Activated CD4-positive, alpha-beta T cell treated with anti-CD3 and anti-CD28 coated beads, Interleukin-2, amount 10 ng/mL, durations not matched to agents 7 days and 5 days (primary cell): Measurements from ENCODE around the gene CCDC136. TPM values are rescaled to one million over a fixed set of nuclear protein-coding genes. Genes with fewer than 3 reads are reported as not detected.
A peak's percentile ranks its signal among the peaks of the same experiment; 100 is the strongest.

Experiments
- CTCF ChIA-PET: fragments of 350-600 bp; sonication (Branson Sonifier 250); formaldehyde crosslinking; loops from one replicate; lab custom pipeline; 2021; ENCODE audit warnings: antibody characterized with exemption; lab: Charles Lee
- POLR2A ChIA-PET: fragments of 350-600 bp; sonication (Branson Sonifier 250); formaldehyde crosslinking; loops from one replicate; lab custom pipeline; 2021; ENCODE audit warnings: antibody characterized with exemption; lab: Charles Lee
- DNase-seq: peaks from one replicate; pipeline ENCODE4 v3.0.0-alpha.2; 2020
- H3K27ac Mint-ChIP-seq: one replicate; pipeline ENCODE4 v1.8.0; 2021; ENCODE audit warnings: mild to moderate bottlenecking, moderate library complexity, mixed read lengths
- H3K27me3 Mint-ChIP-seq: one replicate; pipeline ENCODE4 v1.8.0; 2021; ENCODE audit warnings: mixed read lengths
- H3K36me3 Mint-ChIP-seq: one replicate; pipeline ENCODE4 v1.8.0; 2021; ENCODE audit warnings: low read depth, mixed read lengths
- H3K4me1 Mint-ChIP-seq: one replicate; pipeline ENCODE4 v1.8.0; 2021; ENCODE audit warnings: mixed read lengths
- H3K4me3 Mint-ChIP-seq: one replicate; pipeline ENCODE4 v1.8.0; 2021; ENCODE audit warnings: mild to moderate bottlenecking, moderate library complexity, mixed read lengths
- H3K9me3 Mint-ChIP-seq: one replicate; pipeline ENCODE4 v1.8.0; 2021; ENCODE audit warnings: mixed read lengths
- total RNA-seq, 2 experiments: library from RNA; stranded (reverse); gene quantifications; one replicate each; pipeline ENCODE4 v1.2.3, GENCODE V29; 2021

The CCDC136 gene
- total RNA-seq, 2 experiments from 2014 or later = 5.1 to 6.8 TPM

GRCh38 chr7:128815289-128815942 is 23.6 kb downstream of the CCDC136 start:
- CTCF ChIA-PET = interaction anchor here (0.9 to 1.2 kb wide), 2 partner anchors 13 to 20 kb away, joined by 3 to 4 read pairs; no protein-coding TSS in a partner anchor

GRCh38 chr7:128818694-128819093 is 26.9 kb downstream of the CCDC136 start:
- POLR2A ChIA-PET = no interaction called here

More at GRCh38 chr7:128815289-128815942, 23.6 kb downstream of the CCDC136 start:
- H3K4me3 Mint-ChIP-seq = no peak overlapping the region
- H3K27ac Mint-ChIP-seq = no peak overlapping the region
- H3K9me3 Mint-ChIP-seq = no peaks in the 10 kb centered on the region
- H3K4me1 Mint-ChIP-seq = peaks cover 4% of the 10 kb centered on the region
- POLR2A ChIA-PET = no interaction called here
- H3K36me3 Mint-ChIP-seq = no peaks in the 10 kb centered on the region
- H3K27me3 Mint-ChIP-seq = no peaks in the 10 kb centered on the region
- no peak for DNase-seq

GRCh38 chr7:128821724-128822123 is 30.0 kb downstream of the CCDC136 start:
- no peaks in the 10 kb centered on the region for H3K36me3 Mint-ChIP-seq
- no peak overlapping the region for H3K4me3 Mint-ChIP-seq
- no peak for DNase-seq
- ChIA-PET POLR2A (no interaction called here), CTCF (interaction anchor here (2.3 kb wide), 1 partner anchor 41 kb away, joined by 6 read pairs; the partner anchor contains the start of gene ATP6V1F)
- no peak overlapping the region for H3K27ac Mint-ChIP-seq
- peaks cover 4% of the 10 kb centered on the region for H3K4me1 Mint-ChIP-seq
- no peaks in the 10 kb centered on the region for H3K9me3 Mint-ChIP-seq
- H3K27me3 Mint-ChIP-seq = no peaks in the 10 kb centered on the region

More at GRCh38 chr7:128818694-128819093, 26.9 kb downstream of the CCDC136 start:
- H3K4me1 Mint-ChIP-seq = peaks cover 4% of the 10 kb centered on the region
- H3K9me3 Mint-ChIP-seq = no peaks in the 10 kb centered on the region
- H3K27me3 Mint-ChIP-seq = no peaks in the 10 kb centered on the region
- no peaks in the 10 kb centered on the region for H3K36me3 Mint-ChIP-seq
- H3K27ac Mint-ChIP-seq = no peak overlapping the region
- CTCF ChIA-PET = interaction anchor here (1.4 to 2.4 kb wide), 2 partner anchors 8 to 273 kb away, joined by 3 to 6 read pairs; no protein-coding TSS in a partner anchor
- H3K4me3 Mint-ChIP-seq = no peak overlapping the region
- DNase-seq = no peak

- POLR2A ChIA-PET = no interaction called here
- H3K4me1 Mint-ChIP-seq = peaks cover 12% of the 10 kb centered on the region
- DNase-seq = no peak
- CTCF ChIA-PET = interaction anchor here (2.0 kb wide), 1 partner anchor 9 kb away, joined by 6 read pairs; no protein-coding TSS in a partner anchor
- H3K9me3 Mint-ChIP-seq = no peaks in the 10 kb centered on the region
- no peaks in the 10 kb centered on the region for H3K36me3 Mint-ChIP-seq
- no peak overlapping the region for H3K27ac Mint-ChIP-seq
- peaks cover 31% of the 10 kb centered on the region for H3K27me3 Mint-ChIP-seq
- H3K4me3 Mint-ChIP-seq = no peak overlapping the region
Measured at GRCh38 chr7:128826512-128826911, 34.7 kb downstream of the CCDC136 start.

GRCh38 chr7:128826916-128827247 is 35.1 kb downstream of the CCDC136 start:
- H3K4me1 Mint-ChIP-seq = peaks cover 14% of the 10 kb centered on the region
- no peaks in the 10 kb centered on the region for H3K9me3 Mint-ChIP-seq
- no peak overlapping the region for H3K4me3 Mint-ChIP-seq
- POLR2A ChIA-PET = no interaction called here
- no peaks in the 10 kb centered on the region for H3K36me3 Mint-ChIP-seq
- CTCF ChIA-PET = interaction anchor here (2.0 kb wide), 1 partner anchor 9 kb away, joined by 6 read pairs; no protein-coding TSS in a partner anchor
- H3K27ac Mint-ChIP-seq = no peak overlapping the region
- DNase-seq = no peak
- peaks cover 34% of the 10 kb centered on the region for H3K27me3 Mint-ChIP-seq

- Mint-ChIP-seq H3K9me3 (no peaks in the 10 kb centered on the region), H3K4me1 (peaks cover 14% of the 10 kb centered on the region), H3K4me3 (no peak overlapping the region), H3K27me3 (peaks cover 36% of the 10 kb centered on the region), H3K36me3 (no peaks in the 10 kb centered on the region), H3K27ac (no peak overlapping the region)
- CTCF ChIA-PET = interaction anchor here (0.5 to 2.0 kb wide), 4 partner anchors 10 to 910 kb away, joined by 3 to 6 read pairs (median 4); no protein-coding TSS in a partner anchor
- POLR2A ChIA-PET = no interaction called here
- no peak for DNase-seq
Measured at GRCh38 chr7:128827248-128827958, 35.6 kb downstream of the CCDC136 start.

- H3K9me3 Mint-ChIP-seq = no peaks in the 10 kb centered on the region
- DNase-seq = no peak
- ChIA-PET POLR2A (no interaction called here), CTCF (interaction anchor here (0.7 to 1.4 kb wide), 3 partner anchors 14 to 56 kb away, joined by 3 to 5 read pairs (median 3); no protein-coding TSS in a partner anchor)
- H3K27ac Mint-ChIP-seq = no peak overlapping the region
- peaks cover 14% of the 10 kb centered on the region for H3K4me1 Mint-ChIP-seq
- H3K36me3 Mint-ChIP-seq = no peaks in the 10 kb centered on the region
- no peak overlapping the region for H3K4me3 Mint-ChIP-seq
- peaks cover 36% of the 10 kb centered on the region for H3K27me3 Mint-ChIP-seq
Measured at GRCh38 chr7:128827971-128828711, 36.4 kb downstream of the CCDC136 start.

GRCh38 chr7:128829391-128830166 is 37.8 kb downstream of the CCDC136 start:
- H3K4me3 Mint-ChIP-seq = peak overlapping the region; percentile 16

GRCh38 chr7:128830231-128831177 is 38.7 kb downstream of the CCDC136 start, which contains the start of gene FLNC:
Gene FLNC (plus strand): TSS chr7:128830406. CDS start chr7:128830638, 232 bp downstream.
- H3K36me3 Mint-ChIP-seq = no peaks in the 10 kb centered on the region
- ChIA-PET POLR2A (no interaction called here), CTCF (interaction anchor here (1.3 kb wide), 1 partner anchor 11 kb away, joined by 5 read pairs; no protein-coding TSS in a partner anchor)
- peak within 1 kb of the TSS; percentile 34 for H3K4me3 Mint-ChIP-seq
- H3K27me3 Mint-ChIP-seq = peaks cover 37% of the 10 kb centered on the region
- H3K27ac Mint-ChIP-seq = no peak within 1 kb of the TSS
- peak; percentile 32 for DNase-seq
- H3K4me1 Mint-ChIP-seq = peaks cover 14% of the 10 kb centered on the region
- no peaks in the 10 kb centered on the region for H3K9me3 Mint-ChIP-seq

More at GRCh38 chr7:128829391-128830166, 37.8 kb downstream of the CCDC136 start:
- peaks cover 37% of the 10 kb centered on the region for H3K27me3 Mint-ChIP-seq
- H3K9me3 Mint-ChIP-seq = no peaks in the 10 kb centered on the region
- ChIA-PET CTCF (interaction anchor here (0.7 kb wide), 1 partner anchor 23 kb away, joined by 3 read pairs; no protein-coding TSS in a partner anchor), POLR2A (no interaction called here)
- H3K27ac Mint-ChIP-seq = no peak overlapping the region
- peaks cover 14% of the 10 kb centered on the region for H3K4me1 Mint-ChIP-seq
- DNase-seq = no peak
- H3K36me3 Mint-ChIP-seq = no peaks in the 10 kb centered on the region

GRCh38 chr7:128831178-128831993 is 39.6 kb downstream of the CCDC136 start:
- ChIA-PET CTCF (interaction anchor here (0.7 to 1.3 kb wide), 2 partner anchors 10 to 38 kb away, joined by 3 to 5 read pairs; no protein-coding TSS in a partner anchor), POLR2A (no interaction called here)
- Mint-ChIP-seq H3K36me3 (no peaks in the 10 kb centered on the region), H3K9me3 (no peaks in the 10 kb centered on the region), H3K27me3 (peaks cover 37% of the 10 kb centered on the region), H3K27ac (no peak overlapping the region), H3K4me1 (peaks cover 14% of the 10 kb centered on the region), H3K4me3 (no peak overlapping the region)
- DNase-seq = no peak
